Mesothelial cell of epicardium (in vitro differentiated cells): ENCODE results near the gene HTRA3. TPM values are rescaled to one million over a fixed set of nuclear protein-coding genes. Genes with fewer than 3 reads are reported as not detected.

Experiments used
- DNase-seq, 2 experiments: peaks; one replicate each; pipeline ENCODE4 v3.0.0; 2021; ENCODE audit warnings: low spot score in 2 of 2; ENCODE audit not compliant: unreplicated experiment in 2 of 2
- H3K27ac Mint-ChIP-seq: 2 replicates; pipeline ENCODE4 v1.8.0; 2021; ENCODE audit warnings: mixed read lengths
- H3K27me3 Mint-ChIP-seq: 2 replicates; pipeline ENCODE4 v1.8.0; 2021; ENCODE audit warnings: low read depth, mixed read lengths
- H3K36me3 Mint-ChIP-seq: 2 replicates; pipeline ENCODE4 v1.8.0; 2021; ENCODE audit warnings: mixed read lengths
- H3K4me1 Mint-ChIP-seq: 2 replicates; pipeline ENCODE4 v1.8.0; 2021; ENCODE audit warnings: mixed read lengths
- H3K4me3 Mint-ChIP-seq: 2 replicates; pipeline ENCODE4 v1.8.0; 2021; ENCODE audit warnings: mild to moderate bottlenecking, moderate library complexity, mixed read lengths
- H3K9me3 Mint-ChIP-seq: 2 replicates; pipeline ENCODE4 v1.8.0; 2021; ENCODE audit warnings: mixed read lengths
- total RNA-seq: library from RNA; stranded (reverse); gene quantifications from 3 replicates; pipeline ENCODE4 v1.2.1, GENCODE V29; 2021
- TF ChIP-seq, protein P1 (sequence below): fragments of 200-600 bp; sonication (generic); IDR thresholded peaks from one replicate; pipeline ENCODE4 v1.5.0; 2021; ENCODE audit warnings: antibody characterized with exemption; ENCODE audit not compliant: unreplicated experiment

HTRA3 gene
- total RNA-seq, 1 donor from 2014 or later, result 26.2 TPM

DNA sequence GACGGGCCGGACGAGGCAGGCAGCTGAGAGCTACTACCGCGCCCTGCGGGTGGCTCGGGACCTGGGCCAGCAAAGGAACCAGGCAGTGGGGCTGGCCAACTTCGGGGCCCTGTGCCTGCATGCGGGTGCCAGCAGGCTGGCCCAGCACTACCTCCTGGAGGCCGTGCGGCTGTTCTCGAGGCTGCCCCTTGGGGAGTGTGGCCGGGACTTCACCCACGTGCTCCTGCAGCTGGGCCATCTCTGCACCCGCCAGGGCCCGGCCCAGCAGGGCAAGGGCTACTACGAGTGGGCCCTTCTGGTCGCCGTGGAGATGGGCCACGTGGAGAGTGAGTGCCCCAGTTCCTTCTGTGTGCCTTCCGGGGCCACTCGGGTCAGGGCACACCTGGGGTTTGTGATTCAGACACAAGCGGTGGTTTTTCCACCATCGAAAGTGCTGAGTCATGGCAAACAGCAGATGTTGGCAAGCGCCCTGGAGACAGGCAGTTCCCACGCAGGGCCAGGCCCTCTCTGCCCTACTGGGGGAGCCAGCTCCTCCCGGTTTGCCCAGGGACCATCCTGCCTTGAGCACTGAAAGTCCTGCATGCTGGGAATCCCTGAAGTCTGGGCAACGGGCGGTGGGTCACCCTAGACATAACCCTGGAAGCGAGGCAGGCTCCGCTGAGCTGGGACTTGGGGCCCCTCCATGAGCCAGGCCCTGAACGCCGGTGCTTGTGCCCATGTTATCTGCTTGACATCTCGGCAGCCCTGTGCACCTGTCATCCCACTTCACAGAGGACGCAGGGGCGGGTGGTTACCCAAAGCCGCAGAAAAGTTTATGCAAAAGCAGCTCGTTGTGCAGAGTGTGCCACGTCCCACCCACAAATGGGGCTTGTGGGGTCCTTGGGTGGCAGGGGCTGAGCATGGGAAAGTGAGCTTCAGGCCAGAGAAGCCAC lies 41.0 kb upstream of the HTRA3 start:
- H3K4me3 Mint-ChIP-seq, result no peak overlapping the region
- no peak for DNase-seq
- no peaks in the 10 kb centered on the region for H3K27me3 Mint-ChIP-seq
- H3K4me1 Mint-ChIP-seq, result peaks cover 16% of the 10 kb centered on the region
- peaks cover 10% of the 10 kb centered on the region for H3K36me3 Mint-ChIP-seq
- H3K9me3 Mint-ChIP-seq, result no peaks in the 10 kb centered on the region
- TF ChIP-seq, protein P1, sequence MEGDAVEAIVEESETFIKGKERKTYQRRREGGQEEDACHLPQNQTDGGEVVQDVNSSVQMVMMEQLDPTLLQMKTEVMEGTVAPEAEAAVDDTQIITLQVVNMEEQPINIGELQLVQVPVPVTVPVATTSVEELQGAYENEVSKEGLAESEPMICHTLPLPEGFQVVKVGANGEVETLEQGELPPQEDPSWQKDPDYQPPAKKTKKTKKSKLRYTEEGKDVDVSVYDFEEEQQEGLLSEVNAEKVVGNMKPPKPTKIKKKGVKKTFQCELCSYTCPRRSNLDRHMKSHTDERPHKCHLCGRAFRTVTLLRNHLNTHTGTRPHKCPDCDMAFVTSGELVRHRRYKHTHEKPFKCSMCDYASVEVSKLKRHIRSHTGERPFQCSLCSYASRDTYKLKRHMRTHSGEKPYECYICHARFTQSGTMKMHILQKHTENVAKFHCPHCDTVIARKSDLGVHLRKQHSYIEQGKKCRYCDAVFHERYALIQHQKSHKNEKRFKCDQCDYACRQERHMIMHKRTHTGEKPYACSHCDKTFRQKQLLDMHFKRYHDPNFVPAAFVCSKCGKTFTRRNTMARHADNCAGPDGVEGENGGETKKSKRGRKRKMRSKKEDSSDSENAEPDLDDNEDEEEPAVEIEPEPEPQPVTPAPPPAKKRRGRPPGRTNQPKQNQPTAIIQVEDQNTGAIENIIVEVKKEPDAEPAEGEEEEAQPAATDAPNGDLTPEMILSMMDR, result no peak
- no peak overlapping the region for H3K27ac Mint-ChIP-seq

DNA sequence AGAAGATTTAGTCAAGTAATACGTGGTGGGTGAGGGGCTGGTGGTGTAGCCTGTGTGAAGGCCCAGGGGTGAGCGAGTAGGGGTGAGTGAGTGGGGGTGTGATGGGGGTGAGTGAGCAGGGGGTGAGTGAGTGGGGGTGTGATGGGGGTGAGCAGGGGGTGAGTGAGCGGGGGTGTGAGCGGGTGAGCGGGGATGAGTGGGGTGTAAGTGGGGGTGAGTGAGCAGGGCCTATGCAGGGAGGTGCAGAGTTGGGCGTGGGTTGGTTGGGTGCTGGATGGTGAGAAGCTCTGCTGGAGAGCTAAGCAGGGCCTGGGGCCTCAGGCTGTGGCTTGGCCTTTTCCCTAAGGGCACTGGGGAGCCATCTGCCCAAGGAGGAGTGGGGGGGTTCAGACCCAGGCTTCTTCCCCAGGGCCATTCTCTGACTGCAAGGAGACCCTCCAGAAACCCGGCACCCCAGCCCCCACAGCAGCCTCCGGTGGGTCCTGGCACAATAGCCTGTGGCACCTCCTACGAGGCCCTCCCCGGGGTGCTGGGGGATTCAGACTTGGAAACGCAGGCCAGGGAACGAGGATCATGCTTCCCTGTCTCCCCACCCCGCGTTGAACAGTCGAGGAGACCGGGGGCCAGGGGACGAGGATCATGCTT lies 40.1 kb upstream of the HTRA3 start:
- no peaks in the 10 kb centered on the region for H3K9me3 Mint-ChIP-seq
- DNase-seq, result no peak
- no peak overlapping the region for H3K4me3 Mint-ChIP-seq
- H3K36me3 Mint-ChIP-seq, result peaks cover 7% of the 10 kb centered on the region
- H3K4me1 Mint-ChIP-seq, result peaks cover 16% of the 10 kb centered on the region
- TF ChIP-seq, protein P1, result no peak
- H3K27me3 Mint-ChIP-seq, result no peaks in the 10 kb centered on the region
- H3K27ac Mint-ChIP-seq, result no peak overlapping the region

DNA sequence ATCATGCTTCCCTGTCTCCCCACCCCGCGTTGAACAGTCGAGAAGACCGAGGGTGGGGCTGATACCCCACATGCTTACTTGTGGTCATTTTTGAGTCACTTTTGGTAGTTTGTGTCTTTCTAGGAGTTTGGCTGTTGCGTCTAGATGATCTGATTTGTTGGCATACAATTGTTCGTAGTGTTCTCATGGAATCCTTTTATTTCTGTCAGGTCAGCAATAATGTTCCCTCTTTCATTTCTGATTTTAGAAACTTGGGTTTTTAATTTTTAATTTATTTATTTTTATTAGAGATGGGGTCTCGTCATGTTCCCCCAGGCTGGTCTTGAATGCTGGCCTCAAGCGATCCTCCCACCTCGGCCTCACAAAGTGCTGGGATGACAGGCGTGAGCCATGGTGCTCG lies 39.5 kb upstream of the HTRA3 start:
- no peaks in the 10 kb centered on the region for H3K27me3 Mint-ChIP-seq
- H3K4me3 Mint-ChIP-seq, result no peak overlapping the region
- TF ChIP-seq, protein P1, result no peak
- peaks cover 16% of the 10 kb centered on the region for H3K4me1 Mint-ChIP-seq
- no peak for DNase-seq
- H3K9me3 Mint-ChIP-seq, result no peaks in the 10 kb centered on the region
- H3K36me3 Mint-ChIP-seq, result peaks cover 7% of the 10 kb centered on the region
- no peak overlapping the region for H3K27ac Mint-ChIP-seq

DNA sequence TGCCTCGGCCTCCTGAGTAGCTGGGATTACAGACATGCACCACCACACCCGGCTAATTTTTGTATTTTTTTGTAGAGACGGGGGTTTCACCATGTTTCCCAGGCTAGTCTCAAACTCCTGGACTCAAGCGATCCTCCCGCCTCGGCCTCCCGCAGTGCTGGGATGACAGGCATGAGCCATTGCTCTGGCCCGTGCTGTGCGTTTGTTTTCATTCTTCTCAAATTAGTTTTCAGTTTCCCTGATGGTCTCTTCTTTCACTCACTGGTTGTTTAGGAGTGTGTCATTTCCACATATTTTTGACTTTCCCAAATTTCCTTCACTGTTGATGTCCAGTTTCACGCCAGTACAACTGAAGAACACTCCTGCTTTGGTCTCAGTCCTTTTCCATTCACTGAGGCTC lies 38.7 kb upstream of the HTRA3 start:
- H3K27me3 Mint-ChIP-seq, result no peaks in the 10 kb centered on the region
- H3K4me1 Mint-ChIP-seq, result peaks cover 10% of the 10 kb centered on the region
- no peak overlapping the region for H3K27ac Mint-ChIP-seq
- H3K36me3 Mint-ChIP-seq, result peaks cover 7% of the 10 kb centered on the region
- TF ChIP-seq, protein P1, result no peak
- DNase-seq, result no peak
- H3K4me3 Mint-ChIP-seq, result no peak overlapping the region
- H3K9me3 Mint-ChIP-seq, result no peaks in the 10 kb centered on the region

DNA sequence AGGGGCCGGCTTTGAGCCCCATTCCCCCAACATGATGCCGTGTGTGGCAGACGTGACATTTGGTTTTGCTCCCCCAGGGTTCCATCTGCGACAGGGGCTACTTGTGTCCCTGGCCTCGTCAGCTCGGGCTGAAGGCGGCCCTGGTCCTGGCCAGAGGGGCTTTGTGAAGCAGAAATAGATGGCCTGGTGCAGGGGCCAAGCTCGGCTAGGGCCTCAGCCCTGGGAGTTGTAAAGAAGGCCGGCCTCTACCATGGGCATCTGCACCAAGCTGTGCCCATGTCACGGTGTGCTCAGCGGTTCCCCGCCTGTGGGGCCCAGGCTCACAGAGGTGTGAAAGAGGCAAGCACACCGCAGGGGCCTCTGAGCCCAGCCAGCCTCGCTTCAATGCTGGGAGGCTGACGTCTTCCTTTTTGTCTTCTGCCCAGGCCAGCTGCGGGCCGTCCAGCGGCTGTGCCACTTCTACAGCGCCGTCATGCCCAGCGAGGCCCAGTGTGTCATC lies 38.0 kb upstream of the HTRA3 start:
- H3K27ac Mint-ChIP-seq, result no peak overlapping the region
- H3K36me3 Mint-ChIP-seq, result peaks cover 7% of the 10 kb centered on the region
- H3K4me1 Mint-ChIP-seq, result peaks cover 3% of the 10 kb centered on the region
- TF ChIP-seq, protein P1, result no peak
- H3K4me3 Mint-ChIP-seq, result no peak overlapping the region
- no peak for DNase-seq
- no peaks in the 10 kb centered on the region for H3K27me3 Mint-ChIP-seq
- no peaks in the 10 kb centered on the region for H3K9me3 Mint-ChIP-seq
